GM19023 (cell line): Measurements from ENCODE around the gene STAB2.
"Not testable (repeated sequence)": the region's sequence is repeated elsewhere in the genome, so short reads cannot be mapped to it uniquely, and the experiment has no call there.

ENCODE experiments used
- ATAC-seq: cut with Tn5 transposase; IDR thresholded peaks from one replicate; pipeline ENCODE4 v1.9.1; 2021; ENCODE audit warnings: mild to moderate bottlenecking, moderate library complexity; ENCODE audit not compliant: unreplicated experiment

The STAB2 gene

DNA sequence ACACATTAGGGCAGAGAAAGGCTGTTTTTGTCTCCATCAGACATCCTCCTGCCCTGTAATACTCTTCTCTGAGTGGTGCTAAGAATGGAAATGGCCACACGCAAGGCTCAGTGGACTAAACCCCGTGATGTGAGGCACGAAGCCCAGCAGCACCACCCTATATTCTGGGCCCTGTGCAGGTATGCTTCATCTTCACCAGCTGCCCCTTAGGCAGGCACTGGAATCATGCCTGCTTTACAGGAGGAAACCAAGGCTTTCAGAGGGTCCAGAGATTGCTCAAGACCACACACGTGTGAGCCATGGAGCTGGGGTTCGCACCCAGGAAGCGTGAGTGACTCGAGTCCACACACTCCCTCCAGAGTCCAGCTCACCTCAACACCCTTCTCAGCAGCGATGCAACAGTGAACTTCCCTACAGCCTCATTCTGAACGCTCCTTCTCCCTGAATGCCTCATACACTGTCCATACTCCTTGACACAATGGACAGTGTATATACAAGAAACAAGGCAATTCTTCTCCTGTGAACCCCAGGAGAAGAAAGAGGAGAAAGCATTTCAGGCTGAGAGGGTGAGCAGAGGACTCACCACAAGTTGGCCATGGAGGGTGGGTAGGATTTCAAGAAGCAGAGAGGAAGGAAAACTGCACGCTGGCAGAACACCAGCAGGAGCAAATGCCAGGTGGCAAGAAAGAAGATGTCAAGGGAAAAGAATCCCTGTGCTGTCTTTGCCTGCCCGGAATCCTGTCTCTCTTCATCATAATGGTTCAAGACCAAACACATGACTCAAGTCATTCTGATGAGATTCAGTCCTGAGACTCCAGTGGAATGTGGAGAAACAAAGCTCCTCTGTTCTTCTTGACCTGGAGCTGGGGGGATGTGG lies 214.9 kb downstream of the STAB2 start:
- ATAC-seq: no peak

- no peak for ATAC-seq
Observed at GRCh38 chr12:103802586-103802886, 215.5 kb downstream of the STAB2 start.

DNA sequence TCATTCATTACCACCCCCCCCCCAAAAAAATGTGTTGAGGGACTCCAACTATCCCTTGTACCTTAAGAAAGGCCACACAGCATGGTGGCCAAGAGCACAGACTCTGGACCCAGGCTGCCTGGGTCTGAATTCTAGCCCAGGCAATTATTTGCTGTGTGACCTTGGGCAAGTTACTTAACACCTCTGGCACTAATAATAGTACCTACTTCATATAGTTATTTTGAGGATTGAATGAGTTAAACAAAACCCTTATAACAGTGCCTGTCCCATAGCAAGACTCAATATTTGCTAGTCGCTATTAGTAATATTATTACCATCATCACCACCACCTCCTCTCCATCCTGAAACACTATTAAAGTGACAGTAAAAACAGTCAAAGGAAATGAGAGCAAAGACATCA lies 216.8 kb downstream of the STAB2 start:
- no peak for ATAC-seq

GRCh38 chr12:103805655-103806360 lies 218.7 kb downstream of the STAB2 start:
- ATAC-seq: no peak

- no peak for ATAC-seq
Observed at GRCh38 chr12:103806803-103807202, 219.7 kb downstream of the STAB2 start.

DNA sequence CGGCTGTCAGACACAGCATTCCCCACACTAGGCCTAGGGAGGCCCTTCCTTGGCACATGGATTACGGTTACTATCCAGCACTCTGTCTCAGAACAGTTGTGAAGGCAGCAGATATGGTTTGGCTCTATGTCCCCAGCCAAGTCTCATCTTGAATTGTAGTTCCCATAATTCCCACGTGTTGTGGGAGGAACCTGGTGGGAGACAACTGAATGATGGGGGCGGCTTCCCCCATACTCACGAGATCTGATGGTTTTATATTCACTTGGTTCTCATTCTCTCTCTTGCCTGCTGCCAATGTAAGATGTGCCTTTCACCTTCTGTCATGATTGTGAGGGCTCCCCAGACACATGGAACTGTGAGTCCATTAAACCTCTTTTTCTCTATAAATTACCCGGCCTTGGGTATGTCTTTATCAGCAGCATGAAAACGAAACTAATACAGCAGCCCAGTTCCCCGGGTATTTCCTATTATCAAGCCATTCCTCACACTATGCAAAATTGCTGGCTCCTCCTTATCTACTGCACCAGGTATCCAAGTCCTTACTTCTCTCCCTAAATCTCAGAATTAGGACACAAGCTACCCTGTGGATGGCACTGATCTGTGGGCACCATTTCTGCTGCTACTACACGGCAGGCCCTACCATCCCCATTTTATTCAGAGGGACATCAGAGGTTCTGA lies 220.6 kb downstream of the STAB2 start:
- no peak for ATAC-seq

DNA sequence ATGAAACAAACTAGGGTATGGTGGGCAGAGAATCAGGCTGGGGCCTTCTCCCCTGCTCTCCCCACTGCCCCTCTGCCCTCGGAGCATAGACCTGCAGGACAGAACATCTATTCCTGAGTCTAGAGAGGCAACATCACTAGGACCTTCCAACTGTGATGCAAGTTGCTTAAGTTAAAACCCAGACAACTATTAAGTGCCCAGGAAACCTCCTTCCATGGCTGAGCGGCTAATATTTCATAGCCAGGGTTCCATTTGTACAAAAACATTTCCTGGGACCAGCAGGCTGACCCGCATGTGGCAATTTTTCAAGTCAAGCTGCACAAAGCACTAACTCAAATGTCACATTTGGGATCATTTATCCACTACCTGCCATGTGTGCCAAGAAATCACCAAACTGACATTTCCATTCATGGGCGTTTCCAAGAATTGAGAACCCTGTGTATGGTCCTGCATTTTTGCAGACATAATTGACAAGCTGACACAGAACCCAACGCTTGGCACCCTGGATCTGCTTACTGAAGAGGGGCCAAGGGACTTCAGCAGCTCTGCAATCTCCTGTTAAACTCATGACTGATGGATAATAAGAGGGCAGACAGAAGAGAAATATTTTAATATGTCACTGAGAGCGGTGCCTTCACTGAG lies 221.3 kb downstream of the STAB2 start:
- ATAC-seq: no peak

GRCh38 chr12:103809154-103809553 lies 222.1 kb downstream of the STAB2 start:
- ATAC-seq: no peak

GRCh38 chr12:103809639-103810038 lies 222.6 kb downstream of the STAB2 start:
- ATAC-seq: not testable (repeated sequence)

DNA sequence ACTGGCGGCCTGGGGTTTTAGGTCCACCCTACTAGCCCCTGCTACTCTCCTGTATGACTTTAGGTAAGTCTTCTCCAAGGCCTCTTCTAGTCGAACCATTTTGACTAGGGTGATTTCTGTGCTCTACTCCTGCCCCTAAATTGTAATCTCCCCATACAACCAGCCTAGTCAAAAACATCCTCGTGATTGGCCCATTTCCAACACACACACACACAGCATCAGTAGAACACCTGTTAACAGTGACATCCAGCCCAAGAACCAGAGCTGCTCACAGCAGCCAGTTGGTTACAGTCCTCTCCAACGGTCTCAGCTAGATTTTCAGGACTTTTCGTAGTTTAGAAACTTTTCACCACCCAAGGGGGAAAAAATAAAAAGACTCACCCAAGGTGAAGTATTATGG lies 223.0 kb downstream of the STAB2 start:
- ATAC-seq: no peak

- no peak for ATAC-seq
Observed at GRCh38 chr12:103811791-103812190, 224.7 kb downstream of the STAB2 start.

GRCh38 chr12:103812789-103813188 lies 225.7 kb downstream of the STAB2 start:
- ATAC-seq: no peak

- no peak for ATAC-seq
Observed at GRCh38 chr12:103813426-103813825, 226.4 kb downstream of the STAB2 start.

GRCh38 chr12:103813949-103814348 lies 226.9 kb downstream of the STAB2 start:
- no peak for ATAC-seq

- no peak for ATAC-seq
Observed at GRCh38 chr12:103814436-103814835, 227.4 kb downstream of the STAB2 start.
